Mammary epithelial cell (primary cell): ENCODE measurements around the gene CACNG4.

Experiments
- EZH2 ChIP-seq: IDR thresholded peaks from 2 replicates; pipeline ENCODE4 v1.6.1; 2012; ENCODE audit warnings: low read length, inconsistent platforms, borderline replicate concordance
- TF ChIP-seq, protein P1 (sequence below), 2 donors: IDR thresholded peaks in 1 of 2; conservative IDR thresholded peaks in 1 of 2; 2 replicates each; pipeline ENCODE4 v1.5.1; 2011 to 2012; ENCODE audit warnings: inconsistent platforms in 2 of 2, low read length in 2 of 2, mild to moderate bottlenecking in 2 of 2, control low read depth in 1 of 2, low read depth in 1 of 2; ENCODE audit not compliant: insufficient read depth in 1 of 2; ENCODE audit errors: extremely low read depth in 1 of 2

DNA sequence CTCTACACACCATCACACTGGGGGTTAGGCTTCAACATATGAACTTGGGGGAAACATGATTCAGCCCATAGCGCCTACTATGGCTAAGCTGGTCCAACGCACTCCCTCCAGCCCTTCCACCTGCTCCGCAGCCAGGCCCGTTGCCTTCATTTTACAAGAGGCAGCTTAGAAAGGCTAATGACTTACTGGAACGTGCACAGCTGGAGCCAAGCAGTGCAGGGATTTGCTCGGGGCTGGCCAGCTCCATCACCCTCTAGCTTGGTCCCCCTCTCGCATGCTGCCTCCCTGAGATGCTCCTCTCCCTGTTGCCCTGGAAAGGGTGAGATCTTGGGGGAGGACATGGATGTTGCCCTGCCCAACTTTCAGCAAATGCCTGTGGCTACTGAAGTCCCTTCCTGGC lies 77.0 kb downstream of the CACNG4 start:
- TF ChIP-seq, protein P1, sequence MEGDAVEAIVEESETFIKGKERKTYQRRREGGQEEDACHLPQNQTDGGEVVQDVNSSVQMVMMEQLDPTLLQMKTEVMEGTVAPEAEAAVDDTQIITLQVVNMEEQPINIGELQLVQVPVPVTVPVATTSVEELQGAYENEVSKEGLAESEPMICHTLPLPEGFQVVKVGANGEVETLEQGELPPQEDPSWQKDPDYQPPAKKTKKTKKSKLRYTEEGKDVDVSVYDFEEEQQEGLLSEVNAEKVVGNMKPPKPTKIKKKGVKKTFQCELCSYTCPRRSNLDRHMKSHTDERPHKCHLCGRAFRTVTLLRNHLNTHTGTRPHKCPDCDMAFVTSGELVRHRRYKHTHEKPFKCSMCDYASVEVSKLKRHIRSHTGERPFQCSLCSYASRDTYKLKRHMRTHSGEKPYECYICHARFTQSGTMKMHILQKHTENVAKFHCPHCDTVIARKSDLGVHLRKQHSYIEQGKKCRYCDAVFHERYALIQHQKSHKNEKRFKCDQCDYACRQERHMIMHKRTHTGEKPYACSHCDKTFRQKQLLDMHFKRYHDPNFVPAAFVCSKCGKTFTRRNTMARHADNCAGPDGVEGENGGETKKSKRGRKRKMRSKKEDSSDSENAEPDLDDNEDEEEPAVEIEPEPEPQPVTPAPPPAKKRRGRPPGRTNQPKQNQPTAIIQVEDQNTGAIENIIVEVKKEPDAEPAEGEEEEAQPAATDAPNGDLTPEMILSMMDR (conservative IDR thresholded peaks at IDR 0.05 in 1 of 2, IDR thresholded peaks at IDR 0.05 in 1 of 2; ENCODE audit: extremely low read depth in 1 of 2, insufficient read depth in 1 of 2, low read depth in 1 of 2, low read length in 2 of 2), result no peak
- TF ChIP-seq EZH2, result no peak
